ENCODE measurements around the gene RASGRP3. TPM values are rescaled to one million over a fixed set of nuclear protein-coding genes. Genes with fewer than 3 reads are reported as not detected.

The RASGRP3 gene
- polyA plus RNA-seq, 1 donor, result 19.6 TPM

DNA sequence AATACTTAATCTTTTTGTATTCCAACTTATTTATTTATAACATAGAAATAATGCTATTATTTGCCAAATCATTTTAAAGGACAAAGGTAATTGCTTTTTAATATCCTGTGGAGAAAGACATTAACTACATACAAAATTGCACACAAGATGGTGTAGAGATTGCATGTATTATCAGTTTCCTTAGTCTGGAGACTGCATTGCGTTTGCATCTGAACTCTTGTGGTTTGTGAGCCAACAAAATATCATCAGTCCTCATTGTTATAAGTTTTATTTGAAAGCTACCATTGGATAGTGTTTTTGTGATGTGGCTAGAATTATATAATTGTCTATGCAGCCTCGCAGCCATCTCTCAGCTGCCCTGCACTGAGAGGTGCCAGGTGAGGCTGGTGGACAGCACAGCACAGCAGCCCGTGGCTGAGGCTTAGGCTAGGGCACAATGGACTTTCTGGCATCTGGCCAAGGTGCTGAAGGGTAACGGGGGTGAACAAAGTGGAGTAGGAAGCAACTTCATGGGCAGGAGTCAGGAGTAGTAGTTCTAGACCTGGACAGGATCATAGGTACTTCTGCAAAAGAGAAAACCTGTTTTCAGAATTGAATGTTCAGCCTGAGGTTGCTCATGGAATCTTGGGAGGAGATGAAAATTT, 15.1 kb downstream of the RASGRP3 start:
- DNase-seq, result no peak

DNA sequence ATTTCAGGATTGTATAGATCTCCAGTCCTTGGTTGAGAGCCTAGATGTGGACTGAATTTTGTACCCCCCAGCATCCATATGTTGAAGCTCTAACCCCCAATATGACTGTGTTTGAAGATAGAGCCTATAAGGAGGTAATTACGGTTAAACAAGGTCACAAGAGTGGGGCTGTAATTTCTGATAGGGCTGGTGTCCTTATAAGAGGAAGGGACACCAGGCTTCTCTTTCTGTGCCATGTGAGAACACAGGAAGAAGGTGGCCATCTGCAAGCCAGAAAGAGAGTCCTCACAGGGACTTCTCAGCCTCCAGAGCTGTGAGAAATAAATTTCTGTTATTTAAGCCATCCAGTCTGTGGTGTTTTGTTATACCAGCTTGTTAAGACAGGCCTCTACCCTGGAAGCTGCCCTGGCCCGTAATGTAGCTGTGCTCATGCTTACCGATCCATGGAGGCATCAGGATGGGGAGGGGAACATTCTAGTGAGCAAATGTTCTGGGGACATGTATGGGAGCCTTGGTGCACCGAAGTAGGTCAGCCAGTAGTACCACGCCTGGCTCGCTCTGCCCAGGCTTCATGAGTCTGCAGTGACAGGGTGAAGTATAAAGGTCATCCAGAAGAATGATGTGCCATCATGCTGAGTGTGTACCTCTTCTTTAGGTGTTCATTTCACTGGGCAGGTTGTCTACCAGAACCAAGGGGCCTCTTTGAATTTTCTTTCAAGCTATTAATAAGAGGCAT, 16.1 kb downstream of the RASGRP3 start:
- no peak for DNase-seq

DNA sequence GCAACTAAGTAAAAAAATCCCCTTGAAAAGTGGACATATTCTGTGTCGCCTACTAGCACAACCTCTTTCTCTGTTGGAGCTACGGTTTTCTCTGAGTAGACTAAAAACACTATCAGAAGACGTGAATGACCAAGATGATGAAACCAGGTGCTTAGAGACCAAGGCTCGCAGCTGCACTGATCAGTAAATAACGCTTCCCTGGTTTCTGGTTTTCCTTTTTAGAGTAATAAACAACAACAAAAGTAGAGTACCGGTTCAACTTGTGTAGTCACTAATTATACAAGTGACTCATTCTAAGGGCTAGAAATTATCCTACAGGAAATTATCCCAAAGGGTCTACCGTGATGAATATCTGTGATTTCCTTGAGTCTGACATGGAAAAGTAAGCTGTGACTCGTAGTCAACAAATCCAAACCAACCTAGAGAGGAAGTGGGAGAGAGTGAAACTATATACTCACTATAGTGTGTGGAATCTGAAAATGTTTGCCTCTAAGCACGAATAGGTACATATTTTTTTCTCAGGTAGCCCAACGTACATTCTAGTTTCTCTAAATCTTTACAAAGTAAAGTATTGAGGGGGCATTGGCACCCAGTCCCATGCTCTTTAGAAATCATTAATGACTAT, 17.8 kb downstream of the RASGRP3 start:
- no peak for DNase-seq

DNA sequence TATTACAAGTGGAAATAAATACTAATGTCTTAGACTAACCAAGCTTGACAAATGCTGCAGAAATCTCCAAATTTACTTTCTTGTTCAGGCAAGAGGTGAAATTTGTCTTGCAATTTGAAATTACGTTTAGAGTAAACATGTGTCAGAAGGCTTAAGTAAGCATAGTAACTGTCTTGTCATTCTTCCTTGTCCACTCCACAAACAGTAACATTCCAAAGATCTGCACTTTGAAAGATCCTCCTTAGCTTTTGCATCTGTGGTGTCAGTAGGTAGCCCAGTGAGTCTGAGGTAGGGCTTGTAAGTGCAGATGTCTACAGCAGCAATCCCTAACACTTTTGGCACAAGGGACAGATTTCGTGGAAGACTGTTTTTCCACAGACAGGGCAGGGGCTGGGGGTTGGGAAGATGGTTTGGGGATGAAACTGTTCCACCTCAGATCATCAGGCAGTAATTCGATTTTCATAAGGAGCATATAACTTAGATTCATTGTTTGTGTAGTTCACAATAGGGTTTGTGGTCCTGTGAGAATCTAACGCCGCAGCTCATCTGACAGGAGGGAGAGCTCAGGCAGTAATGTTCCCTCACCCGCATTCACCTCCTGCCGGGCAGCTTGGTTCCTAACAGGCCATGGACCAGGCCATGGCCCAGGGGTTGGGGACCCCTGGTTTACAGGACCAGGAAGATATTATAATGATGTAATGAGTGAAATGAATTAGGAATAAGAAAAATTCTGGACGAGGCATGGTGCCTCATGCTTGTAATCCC, 18.6 kb downstream of the RASGRP3 start:
- no peak for DNase-seq

DNA sequence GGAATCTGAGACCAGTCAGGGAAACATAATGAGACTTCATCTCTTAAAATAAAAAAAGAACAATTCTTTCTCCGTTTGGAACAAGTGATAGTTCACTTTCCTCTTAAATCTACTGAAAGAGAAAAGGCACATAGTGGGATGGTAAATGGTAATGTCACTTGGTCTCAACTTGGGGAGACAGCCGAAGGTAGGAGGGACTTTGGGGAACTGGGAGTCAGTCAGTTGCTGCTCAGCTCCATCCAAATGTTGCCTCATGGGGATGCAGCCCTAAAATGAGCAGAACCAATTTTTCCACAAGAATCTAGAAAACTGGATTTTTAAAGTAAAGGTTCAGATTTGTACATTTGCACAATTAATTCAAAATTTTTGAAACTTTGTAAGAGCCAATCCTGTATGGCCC, 19.2 kb downstream of the RASGRP3 start:
- DNase-seq, result no peak

DNA sequence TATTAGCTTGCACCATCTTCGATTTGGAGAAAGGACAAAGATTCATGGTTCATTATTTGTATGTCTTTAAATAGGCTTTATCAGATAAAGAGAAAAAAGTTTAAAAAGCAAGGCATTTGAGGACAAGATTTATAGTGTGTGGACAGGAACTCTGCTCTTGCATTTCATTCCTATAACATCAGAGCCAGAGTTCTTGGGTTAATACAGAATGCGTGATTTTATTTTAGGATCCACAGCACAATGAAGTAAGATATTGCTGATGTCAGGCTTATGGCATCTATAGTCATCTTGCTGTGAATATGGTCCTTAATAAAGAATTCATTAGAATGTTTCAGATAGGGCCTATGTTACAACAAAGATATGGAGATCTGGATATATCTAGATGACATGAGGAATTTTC, 19.7 kb downstream of the RASGRP3 start:
- DNase-seq, result no peak

DNA sequence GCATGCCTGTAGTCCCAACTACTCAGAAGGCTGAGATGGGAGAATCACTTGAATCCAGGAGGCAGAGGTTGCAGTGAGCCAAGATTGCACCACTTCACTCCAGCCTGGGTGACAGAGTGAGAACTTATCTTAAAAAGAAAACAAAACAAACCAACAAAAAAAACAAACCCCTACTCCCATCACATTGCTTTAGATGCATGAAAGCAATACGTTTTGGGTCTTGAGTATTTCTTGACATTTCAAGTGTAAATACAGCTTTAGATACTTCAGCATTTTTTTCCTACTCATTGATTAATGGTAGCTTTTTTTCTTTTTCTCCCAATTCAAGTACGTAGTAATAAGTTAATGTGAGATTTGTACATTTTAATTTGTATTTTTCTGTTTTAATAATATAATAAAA, 20.3 kb downstream of the RASGRP3 start:
- DNase-seq, result no peak

DNA sequence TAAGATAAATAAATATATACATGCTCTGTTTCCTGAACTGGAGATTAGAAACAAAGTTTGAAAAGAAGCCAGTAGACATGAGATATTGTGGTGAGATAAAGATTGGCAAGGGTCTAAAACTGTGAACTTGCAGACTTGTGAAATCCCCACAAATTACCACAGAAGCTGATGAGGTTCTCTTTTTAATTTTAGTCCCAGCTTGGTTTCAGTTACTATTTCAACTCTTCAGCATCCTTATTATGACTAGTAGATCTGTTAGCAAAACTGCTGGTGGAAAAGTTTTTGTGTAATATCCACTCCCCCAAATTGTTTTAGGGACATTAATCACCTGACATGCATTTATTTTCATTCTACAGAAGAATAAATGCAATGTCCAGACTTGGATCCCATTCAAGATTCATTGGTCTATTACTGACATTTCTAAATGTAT, 20.8 kb downstream of the RASGRP3 start:
- no peak for DNase-seq

DNA sequence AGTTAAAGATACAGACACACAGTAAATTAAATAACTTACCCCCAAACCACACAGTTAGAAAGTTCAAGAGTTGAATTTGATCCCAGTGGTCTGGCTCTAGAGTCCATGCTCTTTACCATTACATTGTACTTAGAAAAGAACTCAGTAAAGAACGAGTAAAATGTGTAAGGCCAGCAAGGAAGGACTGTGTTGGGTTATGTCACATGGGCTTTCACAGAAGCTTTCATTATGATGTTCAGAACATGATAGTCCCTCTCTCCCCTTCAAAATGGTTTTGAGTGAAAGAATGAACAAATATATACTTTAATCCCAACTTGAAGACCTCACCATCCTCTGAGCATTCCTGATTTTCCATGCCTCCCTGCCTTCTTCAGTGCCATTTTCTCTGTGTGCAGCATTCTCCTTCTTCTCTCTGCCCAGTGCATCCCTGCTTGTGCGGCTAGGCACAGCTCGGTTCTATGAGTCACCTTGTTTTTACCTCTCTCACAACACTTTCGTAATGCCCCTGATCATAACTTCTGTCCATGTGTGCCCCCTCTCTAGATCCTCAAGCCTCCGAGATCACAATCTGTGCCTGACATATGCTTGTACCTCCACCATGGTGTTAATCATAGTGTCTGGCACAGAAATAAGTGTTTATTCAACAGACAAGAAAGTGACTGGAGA, 22.0 kb downstream of the RASGRP3 start:
- no peak for DNase-seq

DNA sequence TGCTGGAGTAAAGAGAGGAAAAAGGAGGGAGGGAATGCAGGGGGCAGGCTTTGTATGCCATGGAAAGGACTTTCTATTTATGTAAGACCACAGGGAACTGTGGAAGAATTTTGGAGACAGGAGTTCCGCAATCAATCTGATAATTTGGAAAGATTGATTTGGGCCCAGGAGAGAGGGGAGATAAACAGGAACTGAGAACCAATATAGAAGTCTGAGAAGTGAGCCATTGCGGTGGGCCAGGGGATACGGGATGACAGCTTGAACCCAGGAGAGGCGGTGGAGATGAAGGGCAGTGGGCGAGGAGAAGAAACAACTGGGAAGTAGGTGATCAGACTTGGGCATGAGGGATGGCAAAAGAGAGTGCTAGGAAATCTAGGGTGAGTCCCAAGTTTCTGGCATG, 23.7 kb downstream of the RASGRP3 start:
- no peak for DNase-seq

DNA sequence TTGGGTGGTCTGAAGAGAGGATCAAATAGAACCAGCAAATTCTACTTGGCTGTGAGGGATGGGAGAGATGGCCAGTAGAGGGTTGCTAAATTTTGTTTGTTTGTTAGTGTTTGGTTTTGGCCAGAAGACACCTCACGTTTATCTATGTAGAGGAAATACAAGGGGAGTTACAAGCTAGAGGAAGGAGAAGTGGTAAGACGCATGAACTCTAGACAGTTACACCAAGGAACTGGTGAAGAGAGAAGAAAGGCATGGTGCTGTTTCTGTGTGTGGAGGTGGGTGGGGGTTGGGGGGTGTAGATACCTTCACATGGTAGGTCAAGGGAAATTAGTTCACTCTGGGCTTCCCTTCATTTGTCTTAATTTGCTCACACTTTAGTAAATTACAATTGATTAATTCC, 25.6 kb downstream of the RASGRP3 start:
- DNase-seq, result no peak

DNA sequence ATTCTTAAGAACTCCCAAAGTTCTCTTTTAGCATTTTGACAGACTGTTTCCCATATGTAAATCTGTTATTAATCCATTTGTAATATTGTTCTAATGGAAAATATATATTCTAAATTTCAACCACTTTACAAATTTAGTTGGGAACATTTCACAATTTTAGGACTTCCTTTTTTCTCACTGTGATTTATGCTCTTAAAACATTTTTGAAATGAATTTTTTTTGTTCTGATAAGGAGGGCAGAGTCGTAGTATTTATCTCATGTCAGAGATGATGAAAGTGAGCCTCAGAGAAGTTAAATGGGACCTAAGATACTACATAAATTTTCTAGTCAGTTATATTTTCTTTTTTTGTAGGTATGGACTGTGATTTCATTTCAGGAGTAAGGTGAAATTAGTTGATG, 26.6 kb downstream of the RASGRP3 start:
- no peak for DNase-seq

DNA sequence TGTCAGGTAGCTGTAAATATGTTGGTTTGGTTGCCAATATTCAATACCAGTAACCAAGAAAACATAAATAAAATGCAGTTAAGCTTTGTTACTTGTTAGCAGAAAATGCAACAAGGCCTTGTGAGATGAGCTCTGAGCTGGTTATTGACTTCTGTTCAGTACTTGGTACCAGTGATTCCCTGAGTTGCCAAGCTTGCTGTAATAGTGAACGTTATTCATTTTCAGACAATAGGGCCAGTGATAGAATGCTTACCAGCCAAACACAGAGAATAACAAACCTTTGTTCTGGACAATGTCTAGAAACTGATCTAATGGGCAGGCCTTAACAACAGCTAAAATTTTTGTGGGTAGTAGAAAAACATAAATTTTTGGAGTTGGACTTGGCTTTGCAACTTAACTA, 29.5 kb downstream of the RASGRP3 start:
- no peak for DNase-seq

DNA sequence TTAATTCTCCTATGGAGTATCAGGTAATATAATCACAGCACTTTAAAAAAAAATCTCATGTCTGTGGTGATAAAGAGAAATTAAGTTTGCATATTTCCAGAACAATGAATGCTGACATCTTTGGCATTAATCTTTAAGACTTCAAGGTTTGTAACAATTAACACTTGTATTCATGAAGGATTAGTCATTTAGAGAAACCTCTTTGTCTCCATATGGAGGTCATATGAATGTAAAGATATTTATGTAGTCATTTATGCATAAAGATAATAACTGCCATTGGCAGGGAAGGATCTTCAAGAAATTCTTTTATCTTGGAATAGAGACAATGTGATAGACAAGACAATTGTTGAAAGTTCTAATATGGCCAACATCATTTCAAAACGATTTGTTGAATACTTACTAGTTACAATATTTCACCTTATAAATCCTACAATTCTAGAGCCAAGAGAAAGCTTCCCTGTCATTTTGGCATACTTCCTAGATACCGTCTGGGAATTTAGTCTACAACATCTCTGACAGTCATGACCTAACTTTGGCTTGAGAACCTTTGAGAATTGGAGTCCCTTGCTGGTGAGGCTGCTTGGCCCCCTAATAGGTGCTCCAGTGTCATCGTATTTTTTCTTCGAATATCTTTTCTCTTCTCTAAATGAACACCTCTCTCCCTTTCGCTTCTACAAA, 33.6 kb downstream of the RASGRP3 start:
- no peak for DNase-seq

DNA sequence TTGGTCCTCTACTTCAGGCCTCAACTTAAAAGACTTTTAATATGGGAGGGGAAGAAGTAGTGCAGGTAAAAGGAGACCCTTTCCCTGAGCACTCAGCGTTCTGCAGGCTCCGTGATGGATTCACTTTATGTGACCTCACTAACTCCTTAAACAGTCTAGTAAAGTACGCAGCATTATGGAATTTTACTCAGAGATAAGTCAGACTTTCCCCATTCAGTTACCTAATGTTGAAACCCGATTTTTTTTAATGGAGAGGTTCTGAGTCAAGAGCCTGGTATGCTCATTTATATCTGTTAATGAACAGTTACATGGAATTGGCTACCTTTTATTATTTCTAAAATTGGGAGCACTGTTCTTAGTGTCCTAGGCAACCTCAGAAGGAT, 34.1 kb downstream of the RASGRP3 start:
- no peak for DNase-seq

DNA sequence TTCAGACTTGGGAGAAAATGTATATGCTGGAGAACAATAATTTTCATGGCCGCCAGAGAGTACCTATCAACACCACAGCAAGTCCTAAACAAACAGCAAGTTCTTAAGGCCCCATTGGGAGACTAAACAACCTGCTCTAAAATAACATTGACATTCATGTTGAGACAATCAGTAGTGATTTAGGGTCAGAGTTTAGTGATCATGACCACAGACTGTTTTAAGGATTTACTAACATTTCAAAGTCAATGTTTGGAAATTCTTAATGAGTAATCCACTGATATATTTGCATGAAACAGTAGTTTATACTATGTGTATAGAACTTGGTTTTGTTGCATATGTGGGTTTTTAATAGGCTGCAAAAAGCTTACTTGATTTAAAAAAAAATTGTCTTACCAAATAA, 34.7 kb downstream of the RASGRP3 start:
- DNase-seq, result no peak

DNA sequence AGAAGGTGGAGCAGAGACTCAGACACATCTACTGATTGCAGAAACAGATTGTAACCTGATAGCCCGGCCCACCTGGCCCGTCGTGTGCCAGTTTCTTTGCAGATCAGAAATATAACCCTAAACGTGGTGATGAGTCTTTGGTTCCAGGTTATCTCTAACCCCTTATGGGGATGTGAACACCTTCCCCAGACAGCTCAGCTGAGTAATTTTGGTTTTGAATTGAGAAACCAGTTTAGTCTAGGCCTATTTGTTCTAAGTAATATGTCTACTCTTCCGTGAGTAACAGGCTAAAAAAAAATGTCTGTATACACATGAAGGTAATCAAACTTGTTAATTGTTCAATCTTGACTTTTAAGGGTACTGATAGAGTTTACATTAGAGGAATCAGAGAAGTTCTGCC, 35.7 kb downstream of the RASGRP3 start:
- no peak for DNase-seq

DNA sequence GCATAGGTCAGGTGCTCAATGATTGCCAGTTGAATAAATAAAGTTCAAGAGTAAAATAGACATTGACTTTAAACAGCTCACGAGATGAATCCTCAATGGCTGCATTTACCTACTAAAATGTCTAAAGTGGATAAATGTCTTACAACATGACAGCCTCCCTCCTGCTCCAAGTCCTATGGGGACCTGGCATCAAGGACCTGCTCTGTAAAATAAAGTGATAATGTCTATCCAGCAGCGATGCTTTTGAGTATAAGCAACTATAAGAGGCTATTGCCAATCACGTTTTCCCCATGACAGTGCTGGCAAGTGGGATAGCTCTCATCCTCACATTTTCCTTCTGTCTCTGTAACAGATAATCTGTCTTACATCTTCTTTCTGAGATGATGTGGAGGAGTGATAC, 37.0 kb downstream of the RASGRP3 start:
- no peak for DNase-seq

DNA sequence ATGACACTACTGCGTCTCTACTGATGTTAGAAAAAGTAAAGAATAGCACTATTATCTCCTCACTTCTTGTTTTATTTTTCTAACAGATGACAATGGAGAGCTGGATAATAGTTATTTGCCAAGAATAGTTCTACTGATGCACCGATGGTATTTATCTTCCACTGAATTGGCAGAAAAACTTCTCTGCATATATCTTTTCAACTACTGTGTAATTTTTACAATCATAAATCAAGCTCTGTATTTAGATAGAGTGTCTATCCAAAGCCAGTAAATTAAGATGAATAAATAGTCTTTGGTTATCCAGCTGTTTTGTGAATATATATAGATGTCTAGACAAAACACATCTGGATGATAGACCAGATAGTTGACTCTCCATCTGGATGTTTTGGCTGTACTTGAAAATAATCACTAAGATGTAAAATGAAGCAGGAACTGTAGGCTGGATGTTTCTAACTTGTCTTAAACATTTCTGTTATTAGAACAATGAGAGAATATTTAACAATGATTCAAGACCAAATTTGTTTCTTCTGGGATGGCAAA, 40.1 kb downstream of the RASGRP3 start:
- no peak for DNase-seq

DNA sequence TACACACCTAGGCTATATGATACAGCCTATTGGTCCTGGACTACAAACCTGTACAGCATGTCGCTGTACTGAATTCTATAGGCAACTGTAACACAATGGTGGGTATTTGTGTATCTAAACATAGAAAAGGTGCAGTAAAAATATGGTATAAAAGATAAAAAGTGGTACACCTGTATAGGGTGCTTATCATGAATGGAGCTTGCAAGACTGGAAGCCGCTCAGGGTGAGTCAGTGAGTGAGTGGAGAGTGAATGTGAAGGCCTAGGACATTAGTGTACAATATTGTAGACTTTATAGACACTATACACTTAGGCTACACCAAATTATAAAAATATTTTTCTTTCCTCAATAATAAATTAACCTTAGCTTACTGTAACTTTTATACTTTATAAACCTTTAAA, 41.8 kb downstream of the RASGRP3 start:
- no peak for DNase-seq

DNA sequence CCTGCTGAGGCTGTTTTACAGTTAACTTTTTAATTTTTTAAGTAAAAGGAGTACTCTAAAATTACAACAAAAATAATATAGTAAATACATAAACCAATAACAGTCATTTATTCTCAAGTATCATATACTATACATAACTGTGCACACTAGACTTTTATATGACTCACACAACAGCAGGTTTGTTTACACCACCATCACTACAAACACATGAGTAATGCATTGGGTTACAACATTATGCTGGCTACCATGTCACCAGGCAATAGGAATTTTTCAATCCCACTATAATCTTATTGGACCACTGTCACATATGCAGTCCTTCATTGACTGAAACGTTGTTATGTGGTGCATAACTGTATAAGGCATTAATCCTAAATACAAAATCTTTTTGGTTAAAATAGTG, 42.5 kb downstream of the RASGRP3 start:
- DNase-seq, result no peak
